ENCODE results near the gene GEMIN8.

- TF ChIP-seq CTCF (IDR thresholded peaks at IDR 0.05; ENCODE audit: poor library complexity) (no peak), EZH2phosphoT487 (IDR thresholded peaks at IDR 0.05; ENCODE audit: low read depth, severe bottlenecking, unreplicated experiment) (no peak)
Measured at GRCh38 chrX:14015941-14016340, 13.8 kb downstream of the GEMIN8 start.

Measured in hepatocyte (in vitro differentiated cells).